A673 (cell line): ENCODE results near the gene AGAP5.
"Not testable (repeated sequence)": the region's sequence is repeated elsewhere in the genome, so short reads cannot be mapped to it uniquely, and the experiment has no call there.

Source experiments
- CTCF ChIP-seq: fragments of 300-800, 200-600 bp; sonication (generic); conservative IDR thresholded peaks from 2 replicates; pipeline ENCODE4 v1.5.1; 2017; ENCODE audit warnings: low read depth, mild to moderate bottlenecking, antibody characterized with exemption, low read length, moderate library complexity, mixed read lengths
- EZH2 ChIP-seq: fragments of 200-600 bp; sonication (generic); IDR thresholded peaks from 2 replicates; pipeline ENCODE4 v1.6.1; 2017; ENCODE audit warnings: borderline replicate concordance, low read depth, mild to moderate bottlenecking, mixed read lengths, antibody characterized with exemption, low read length; ENCODE audit not compliant: poor library complexity, severe bottlenecking

GRCh38 chr10:73720561-73720960 lies 22.7 kb upstream of the AGAP5 start:
- TF ChIP-seq CTCF, EZH2: not testable (repeated sequence)
